Left lung (tissue), 10 donors: ENCODE results near the gene RWDD2A. TPM values are rescaled to one million over a fixed set of nuclear protein-coding genes. Genes with fewer than 3 reads are reported as not detected.
A peak's percentile ranks its signal among the peaks of the same experiment; 100 is the strongest.

Source experiments
- ATAC-seq: fragments of 200-7000 bp; cut with Tn5 transposase; one replicate; pipeline ENCODE4 v1.9.1; 2020; ENCODE audit warnings: moderate library complexity
- DNase-seq, 4 donors: peaks; one replicate each; pipeline ENCODE4 v3.0.0-alpha.2; 2013 to 2020
- H3K27ac ChIP-seq, 2 donors: fragments of 200-600 bp; sonication (generic) in 1 of 2; one replicate each; pipeline versions ENCODE4 v1.5.0 to v1.8.0; 2020 to 2021
- H3K27me3 ChIP-seq, 2 donors: fragments of 200-600 bp; sonication (generic) in 1 of 2; one replicate each; pipeline versions ENCODE4 v1.5.0 to v1.8.0; 2020 to 2021
- H3K36me3 ChIP-seq, 2 donors: fragments of 200-600 bp; sonication (generic) in 1 of 2; one replicate each; pipeline versions ENCODE4 v1.5.0 to v1.8.0; 2020 to 2021
- H3K4me1 ChIP-seq, 2 donors: fragments of 200-600 bp; one replicate each; pipeline ENCODE4 v1.8.0; 2021
- H3K4me3 ChIP-seq, 2 donors: fragments of 200-600 bp; sonication (generic) in 1 of 2; one replicate each; pipeline versions ENCODE4 v1.5.0 to v1.8.0; 2020 to 2021; ENCODE audit warnings: mild to moderate bottlenecking in 1 of 2
- H3K9me3 ChIP-seq, 2 donors: fragments of 200-600 bp; sonication (generic) in 1 of 2; one replicate each; pipeline versions ENCODE4 v1.5.0 to v1.8.0; 2020 to 2021
- intact Hi-C, 2 donors: fragments of 100-400 bp; cut with DNase I; formaldehyde crosslinking; loops; one replicate each; pipeline versions ENCODE4 v1.11.2 to v1.14.2; 2022
- polyA plus RNA-seq, 6 donors: library from polyadenylated mRNA; unstranded; fragments of 120-200 nt; gene quantifications; one replicate each; pipeline ENCODE4 v1.2.1, GENCODE V29; 2013; ENCODE audit not compliant: insufficient read length in 6 of 6
- total RNA-seq, 2 donors: library from RNA; stranded (reverse); fragmentation: NEBNext Ultra II Directional; extraction: Animal tissue kit (Norgen Biotek cat#: 25700); gene quantifications; one replicate each; pipeline ENCODE4 v1.2.1, GENCODE V29; 2021
- TF ChIP-seq, protein P1 (sequence below), 2 donors: fragments of 200-600 bp; sonication (generic) in 1 of 2; IDR thresholded peaks; one replicate each; pipeline versions ENCODE4 v1.5.0 to v1.8.0; 2021; ENCODE audit warnings: antibody characterized with exemption in 2 of 2
- donor health status: DM: no; HTN: yes; CAD: no.
- donor health status: DM: no; HTN: no; CAD: no.

Gene RWDD2A
- total and polyA plus RNA-seq, 8 donors = 2.5 to 5.9 (median 5.0) TPM

DNA sequence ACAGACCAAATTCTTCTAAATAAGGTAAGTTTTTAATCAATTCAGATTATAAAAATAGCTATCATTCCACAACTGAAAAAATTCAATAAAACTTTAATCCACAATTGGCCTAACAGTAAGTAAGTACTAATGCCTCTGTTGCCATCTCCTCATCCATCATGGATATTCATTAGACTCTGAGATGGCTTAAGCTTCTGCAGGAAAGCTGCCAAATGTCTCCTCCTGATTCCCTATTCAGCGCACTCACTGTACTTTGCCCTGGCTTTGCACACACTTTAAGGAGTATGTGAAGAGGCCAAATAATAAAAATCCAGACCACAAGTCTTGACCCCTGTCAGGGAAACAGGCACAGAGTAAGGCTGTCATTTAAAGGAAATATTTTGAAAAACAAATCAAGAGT, 23.6 kb upstream of the RWDD2A start:
- Histone ChIP-seq H3K27me3 (no peaks in the 10 kb centered on the region), H3K36me3 (peaks cover 5 to 100% of the 10 kb centered on the region in 2 donors), H3K9me3 (no peaks in the 10 kb centered on the region), H3K4me3 (no peak overlapping the region), H3K27ac (no peak overlapping the region), H3K4me1 (no peaks in the 10 kb centered on the region)
- intact Hi-C loops = no loop called here
- ATAC-seq = no peak
- no peak for DNase-seq
- TF ChIP-seq, protein P1, sequence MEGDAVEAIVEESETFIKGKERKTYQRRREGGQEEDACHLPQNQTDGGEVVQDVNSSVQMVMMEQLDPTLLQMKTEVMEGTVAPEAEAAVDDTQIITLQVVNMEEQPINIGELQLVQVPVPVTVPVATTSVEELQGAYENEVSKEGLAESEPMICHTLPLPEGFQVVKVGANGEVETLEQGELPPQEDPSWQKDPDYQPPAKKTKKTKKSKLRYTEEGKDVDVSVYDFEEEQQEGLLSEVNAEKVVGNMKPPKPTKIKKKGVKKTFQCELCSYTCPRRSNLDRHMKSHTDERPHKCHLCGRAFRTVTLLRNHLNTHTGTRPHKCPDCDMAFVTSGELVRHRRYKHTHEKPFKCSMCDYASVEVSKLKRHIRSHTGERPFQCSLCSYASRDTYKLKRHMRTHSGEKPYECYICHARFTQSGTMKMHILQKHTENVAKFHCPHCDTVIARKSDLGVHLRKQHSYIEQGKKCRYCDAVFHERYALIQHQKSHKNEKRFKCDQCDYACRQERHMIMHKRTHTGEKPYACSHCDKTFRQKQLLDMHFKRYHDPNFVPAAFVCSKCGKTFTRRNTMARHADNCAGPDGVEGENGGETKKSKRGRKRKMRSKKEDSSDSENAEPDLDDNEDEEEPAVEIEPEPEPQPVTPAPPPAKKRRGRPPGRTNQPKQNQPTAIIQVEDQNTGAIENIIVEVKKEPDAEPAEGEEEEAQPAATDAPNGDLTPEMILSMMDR (IDR thresholded peaks at IDR 0.05) = no peak

DNA sequence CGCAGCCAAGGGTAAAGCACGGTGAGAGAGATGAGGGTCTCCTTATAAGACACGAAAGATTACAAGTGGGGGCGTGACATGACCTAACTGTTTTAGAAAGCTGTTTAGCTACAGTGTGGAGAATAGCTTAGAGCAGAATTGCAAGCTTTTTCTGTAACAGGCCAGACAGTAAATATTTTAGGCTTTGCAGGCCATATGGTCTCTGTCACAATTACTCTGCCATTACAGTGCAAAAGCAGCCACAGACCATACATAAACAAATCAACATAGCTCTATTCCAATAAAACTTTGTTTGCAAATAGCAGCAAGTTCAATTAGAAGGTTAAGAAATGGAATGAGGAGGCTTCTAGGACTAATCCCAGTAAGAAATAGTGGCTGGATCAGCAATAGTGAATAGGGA, 16.9 kb upstream of the RWDD2A start:
- DNase-seq (peak in 2 of 4 donors; percentile 59 to 60), ATAC-seq (peak; percentile 30)
- Histone ChIP-seq H3K27ac (no peak overlapping the region), H3K36me3 (peaks cover 0 to 91% of the 10 kb centered on the region in 2 donors), H3K9me3 (no peaks in the 10 kb centered on the region), H3K4me1 (no peaks in the 10 kb centered on the region), H3K27me3 (no peaks in the 10 kb centered on the region), H3K4me3 (no peak overlapping the region)
- TF ChIP-seq, protein P1 (IDR thresholded peaks at IDR 0.05) = no peak
- intact Hi-C loops = no loop called here

DNA sequence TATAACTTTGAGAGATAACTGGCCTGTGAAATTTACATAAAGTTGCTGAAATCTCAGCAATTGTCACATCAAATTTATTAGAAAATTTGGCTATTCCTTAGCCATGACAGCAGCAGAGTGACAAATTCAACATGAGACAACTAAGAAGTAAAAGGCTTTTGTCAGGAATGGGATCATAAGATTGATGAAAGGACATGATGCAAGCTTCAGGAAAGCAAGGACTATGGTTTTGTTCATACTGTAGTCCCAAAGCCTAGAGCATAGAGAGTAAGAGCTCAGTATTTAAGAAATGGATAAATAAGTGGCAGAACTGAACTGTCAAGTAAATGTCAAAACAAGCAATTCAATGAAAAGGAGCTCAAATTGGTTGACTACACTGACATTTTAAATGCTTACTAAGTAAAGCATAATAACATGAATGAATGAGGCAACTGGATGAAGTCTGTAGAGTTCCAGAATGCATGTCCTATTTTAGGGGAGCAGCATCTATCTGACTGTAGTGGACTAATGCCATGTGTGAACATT, 12.7 kb upstream of the RWDD2A start:
- H3K9me3 ChIP-seq = no peaks in the 10 kb centered on the region
- peaks cover 0 to 88% of the 10 kb centered on the region in 2 donors for H3K36me3 ChIP-seq
- H3K27me3 ChIP-seq = no peaks in the 10 kb centered on the region
- ATAC-seq (no peak), DNase-seq (no peak)
- TF ChIP-seq, protein P1 (IDR thresholded peaks at IDR 0.05) = no peak
- H3K27ac ChIP-seq = no peak overlapping the region
- H3K4me3 ChIP-seq = no peak overlapping the region
- intact Hi-C loops = no loop called here
- H3K4me1 ChIP-seq = no peaks in the 10 kb centered on the region

DNA sequence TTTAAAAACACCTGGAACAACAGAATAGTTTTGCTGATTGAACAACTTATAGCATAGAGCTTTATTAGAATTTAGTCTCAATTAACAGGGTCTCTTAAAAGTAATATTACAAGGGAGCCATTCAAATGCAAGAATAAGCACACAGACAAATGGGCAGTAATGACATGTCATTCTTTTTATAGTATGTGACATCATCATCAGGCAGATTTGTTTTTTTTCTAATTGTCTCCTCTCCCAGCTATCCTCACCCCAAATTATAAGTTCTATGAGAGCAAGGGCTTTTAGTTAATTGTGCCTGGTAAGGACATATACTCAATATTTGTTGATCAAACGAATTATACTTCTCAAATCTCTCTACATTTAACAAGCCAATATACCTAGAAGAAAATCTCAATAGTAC, 11.0 kb upstream of the RWDD2A start:
- intact Hi-C loops = no loop called here
- TF ChIP-seq, protein P1 (IDR thresholded peaks at IDR 0.05) = no peak
- DNase-seq (no peak), ATAC-seq (no peak)
- no peak overlapping the region for H3K4me3 ChIP-seq
- H3K36me3 ChIP-seq = peaks cover 0 to 87% of the 10 kb centered on the region in 2 donors
- no peaks in the 10 kb centered on the region for H3K27me3 ChIP-seq
- no peaks in the 10 kb centered on the region for H3K9me3 ChIP-seq
- H3K27ac ChIP-seq = no peak overlapping the region
- H3K4me1 ChIP-seq = no peaks in the 10 kb centered on the region

DNA sequence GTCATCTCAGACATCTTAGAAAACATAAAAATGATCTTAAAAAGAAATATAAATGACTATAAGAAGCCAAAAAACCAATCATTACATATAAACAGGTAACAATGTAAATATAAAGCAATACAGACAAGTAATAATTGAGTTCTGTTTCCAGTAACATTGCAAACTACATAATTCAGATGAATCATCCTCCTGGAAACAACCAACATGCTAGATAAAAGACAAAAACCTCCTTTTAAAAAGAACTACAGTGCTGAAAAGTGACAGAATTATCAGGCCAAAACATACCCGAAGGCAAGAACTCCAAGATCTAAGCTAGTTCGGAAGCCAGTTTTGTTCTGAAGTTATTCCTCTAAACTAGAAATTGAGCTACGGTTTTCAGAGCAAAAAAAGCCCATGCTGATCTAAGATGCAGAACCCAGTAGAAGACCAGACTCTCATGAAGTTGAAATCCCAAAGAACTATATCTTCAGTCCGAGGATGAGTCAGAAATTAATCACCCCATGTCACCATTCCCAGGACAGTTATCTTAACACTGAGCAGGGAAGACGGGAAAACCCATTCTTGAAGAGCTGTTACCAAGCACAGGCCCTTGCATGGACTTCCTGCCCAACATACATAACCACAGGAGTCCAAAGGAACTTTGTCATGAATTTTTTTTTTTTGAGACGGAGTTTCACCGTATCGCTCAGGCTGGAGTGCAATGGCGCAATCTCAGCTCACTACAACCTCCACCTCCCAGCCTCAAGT, 9.9 kb upstream of the RWDD2A start:
- intact Hi-C loops = no loop called here
- ATAC-seq (peak; percentile 80), DNase-seq (no peak)
- Histone ChIP-seq H3K27me3 (no peaks in the 10 kb centered on the region), H3K4me3 (no peak overlapping the region), H3K4me1 (no peaks in the 10 kb centered on the region), H3K9me3 (no peaks in the 10 kb centered on the region), H3K27ac (no peak overlapping the region), H3K36me3 (peaks cover 0 to 86% of the 10 kb centered on the region in 2 donors)
- TF ChIP-seq, protein P1 (IDR thresholded peaks at IDR 0.05) = no peak
